Measurements from ENCODE around the gene C4BPA. TPM values are rescaled to one million over a fixed set of nuclear protein-coding genes. Genes with fewer than 3 reads are reported as not detected.
A peak's percentile ranks its signal among the peaks of the same experiment; 100 is the strongest.

The C4BPA gene
- total RNA-seq (2014; rRNA removed; shearing (Covaris generic)) = not detected in 2 replicates

GRCh38 chr1:207103892-207104373 lies at the start of gene C4BPA:
Gene C4BPA (plus strand): TSS chr1:207104233. CDS start chr1:207113026, 8,793 bp downstream.
- DNase-seq (ENCODE audit: low read depth) = no peak

- DNase-seq (ENCODE audit: low read depth) = no peak
Measured at GRCh38 chr1:207054491-207054890, 49.5 kb upstream of the C4BPA start.

GRCh38 chr1:207055386-207056001 lies 48.5 kb upstream of the C4BPA start:
- DNase-seq (ENCODE audit: low read depth) = no peak

GRCh38 chr1:207056673-207057072 lies 47.4 kb upstream of the C4BPA start:
- DNase-seq (ENCODE audit: low read depth) = no peak

DNA sequence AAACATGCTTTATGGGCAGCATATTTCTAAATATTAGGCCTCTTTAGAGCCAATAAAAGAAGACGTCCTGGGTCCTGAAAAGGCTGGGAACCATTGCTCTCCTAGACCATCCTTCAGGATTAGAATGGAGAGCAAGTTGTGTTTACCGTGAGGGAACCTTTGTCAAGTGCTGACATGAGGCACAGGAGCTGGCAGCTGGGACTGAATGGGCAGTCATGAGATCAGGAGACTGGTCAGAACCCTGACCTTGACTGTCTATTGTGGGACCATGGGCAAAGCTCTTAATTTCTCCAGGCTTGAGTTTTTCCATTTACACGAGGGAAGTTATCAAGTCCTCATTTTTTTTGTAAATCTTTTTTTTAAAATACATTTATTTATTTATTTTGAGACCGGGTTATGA lies 45.8 kb upstream of the C4BPA start:
- DNase-seq (ENCODE audit: low read depth) = no peak

DNA sequence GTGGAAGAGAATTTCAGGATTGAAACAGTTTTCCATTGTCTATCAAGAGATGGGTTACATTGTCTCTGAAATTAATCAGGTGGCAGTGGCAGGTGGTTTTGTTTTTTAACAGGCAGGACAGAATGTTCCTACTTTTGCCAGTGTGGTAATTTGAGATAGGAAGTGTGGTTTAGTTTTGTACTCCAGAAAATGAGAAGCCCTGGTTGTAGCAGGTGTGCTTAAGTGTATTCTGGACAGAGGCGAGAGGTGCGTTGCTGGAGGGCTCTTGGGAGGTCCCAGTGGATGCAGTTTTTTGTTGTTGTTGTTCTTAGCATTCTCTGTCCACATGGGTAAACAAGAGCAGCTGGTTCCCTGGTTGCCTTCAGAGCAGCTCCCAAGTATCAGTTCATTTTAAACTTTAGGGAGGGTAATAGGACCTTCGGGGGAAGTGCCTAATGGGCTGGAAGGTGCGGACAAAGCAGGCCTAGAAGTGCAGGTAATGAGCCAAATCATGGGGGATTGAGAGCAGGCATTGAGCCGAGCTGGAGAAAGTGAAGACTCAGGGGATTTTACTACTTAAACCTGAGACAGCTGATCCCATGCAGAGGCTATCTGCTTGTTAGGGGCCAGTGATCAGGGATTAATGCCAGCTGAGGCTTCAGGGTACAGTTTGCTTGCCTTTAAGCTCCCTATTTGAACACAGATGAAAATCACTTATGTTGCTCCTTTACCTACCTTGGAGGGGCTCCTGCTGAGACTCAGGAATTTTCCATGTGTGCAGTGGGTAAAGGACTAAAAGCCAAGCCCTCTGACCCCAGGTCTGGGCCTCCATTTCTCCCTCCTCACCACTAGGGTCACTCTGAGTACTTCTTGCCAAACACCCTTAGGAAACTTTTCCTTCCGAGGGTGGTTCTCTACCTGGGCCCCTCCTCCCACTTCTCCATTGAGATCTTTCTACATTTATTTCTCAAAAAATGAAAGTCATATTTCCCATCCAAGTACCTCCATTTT lies 44.9 kb upstream of the C4BPA start:
- DNase-seq (ENCODE audit: low read depth) = no peak

DNA sequence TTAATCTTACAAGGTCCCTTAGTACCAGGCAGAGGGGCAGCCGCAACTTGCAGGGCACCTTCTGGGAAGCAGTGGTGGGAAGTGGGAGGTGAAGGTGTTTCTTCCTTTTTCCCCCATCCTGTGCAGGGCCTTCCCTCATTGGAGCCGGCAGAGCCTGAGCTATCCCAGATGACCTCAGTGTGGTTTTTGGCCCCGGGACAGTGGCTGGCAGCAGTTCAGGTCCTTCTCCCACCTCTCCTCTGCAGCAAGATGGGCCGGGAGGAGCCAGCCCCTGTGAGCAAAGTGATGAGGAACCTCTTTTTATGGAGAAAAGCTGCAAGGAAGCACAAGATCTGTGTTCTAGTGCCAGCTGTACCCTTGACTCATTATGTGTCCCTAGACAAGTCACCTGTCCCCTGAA lies 44.2 kb upstream of the C4BPA start:
- no peak for DNase-seq (ENCODE audit: low read depth)

- no peak for DNase-seq (ENCODE audit: low read depth)
Measured at GRCh38 chr1:207060596-207060995, 43.4 kb upstream of the C4BPA start.

DNA sequence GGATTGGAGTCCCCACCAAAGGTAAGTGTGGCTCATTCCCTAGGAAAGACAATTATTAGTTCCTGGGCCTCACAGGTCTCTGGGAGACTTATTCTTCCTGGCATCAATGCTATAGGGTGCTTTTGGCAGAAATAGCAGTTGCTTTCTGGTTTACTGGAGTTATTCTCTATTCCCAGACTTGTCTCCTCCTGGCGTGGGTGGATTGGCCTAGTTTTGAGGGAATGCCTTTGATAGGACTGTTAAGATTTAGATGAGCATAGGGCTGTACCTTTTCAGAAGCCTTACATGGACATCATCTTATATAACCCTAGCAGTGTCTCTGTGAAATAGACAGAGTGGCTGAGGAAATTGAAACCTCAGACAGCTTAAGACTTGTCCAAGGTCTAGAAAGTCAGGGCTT lies 42.0 kb upstream of the C4BPA start:
- no peak for DNase-seq (ENCODE audit: low read depth)

- DNase-seq (ENCODE audit: low read depth) = no peak
Measured at GRCh38 chr1:207063014-207063413, 41.0 kb upstream of the C4BPA start.

- no peak for DNase-seq (ENCODE audit: low read depth)
Measured at GRCh38 chr1:207064561-207064960, 39.5 kb upstream of the C4BPA start.

DNA sequence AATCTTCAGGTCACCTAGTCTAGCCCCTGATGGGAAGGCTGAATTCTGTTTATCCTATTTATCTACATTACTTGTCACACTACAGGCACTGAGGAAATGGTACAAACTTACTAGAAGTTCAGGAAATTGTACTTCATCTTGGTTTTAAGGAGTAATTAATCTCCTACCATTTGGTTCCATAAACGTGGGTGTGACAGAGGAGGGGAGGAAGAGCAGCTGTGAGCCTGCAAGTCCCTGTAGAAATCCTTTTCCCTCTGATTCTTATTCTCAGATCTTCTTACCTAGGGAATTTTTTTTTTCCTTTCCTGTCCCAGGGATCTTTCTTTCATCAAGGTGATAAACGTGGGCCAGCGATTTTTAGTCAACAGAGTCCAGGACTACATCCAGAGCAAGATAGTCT lies 36.8 kb upstream of the C4BPA start:
- no peak for DNase-seq (ENCODE audit: low read depth)

DNA sequence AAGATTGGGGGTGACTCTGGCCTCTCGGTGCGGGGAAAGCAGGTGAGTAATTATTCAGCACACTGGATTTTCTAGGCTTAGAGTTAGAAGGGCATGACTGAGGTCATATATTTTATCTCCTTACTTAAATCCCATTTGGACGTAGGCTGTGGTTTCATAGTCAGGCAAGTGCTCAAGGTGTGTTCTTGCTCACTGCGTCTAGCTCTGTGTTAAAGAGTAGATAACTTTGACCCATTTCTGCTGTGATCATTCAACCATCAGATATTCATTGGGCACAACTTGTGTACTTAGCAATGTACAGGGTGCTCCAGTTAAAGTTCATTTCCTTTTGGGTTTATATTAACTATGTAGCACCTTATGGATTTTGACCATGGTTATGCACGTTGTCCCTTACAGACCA lies 36.4 kb upstream of the C4BPA start:
- no peak for DNase-seq (ENCODE audit: low read depth)

DNA sequence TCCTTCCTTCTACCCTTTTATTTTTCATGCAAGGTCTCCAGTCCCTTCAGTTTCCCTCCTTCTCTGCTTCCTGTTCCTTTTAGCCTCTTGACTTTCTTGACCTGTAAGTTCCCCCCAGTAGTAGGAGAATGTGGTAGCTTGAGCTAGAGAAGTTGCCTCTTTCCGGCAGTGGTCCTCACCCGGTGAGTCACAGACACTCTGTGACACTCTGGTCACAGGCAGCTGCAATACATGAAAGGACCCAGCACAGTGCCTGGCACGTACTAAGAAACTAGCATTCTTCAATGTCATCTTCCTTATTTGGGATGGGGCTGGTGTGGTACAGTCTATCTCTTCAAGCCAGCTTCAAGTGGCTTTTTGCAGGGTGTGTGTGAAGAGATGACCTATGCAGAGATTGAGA lies 35.0 kb upstream of the C4BPA start:
- DNase-seq (ENCODE audit: low read depth) = no peak

GRCh38 chr1:207069858-207070506 lies 34.1 kb upstream of the C4BPA start:
- no peak for DNase-seq (ENCODE audit: low read depth)

DNA sequence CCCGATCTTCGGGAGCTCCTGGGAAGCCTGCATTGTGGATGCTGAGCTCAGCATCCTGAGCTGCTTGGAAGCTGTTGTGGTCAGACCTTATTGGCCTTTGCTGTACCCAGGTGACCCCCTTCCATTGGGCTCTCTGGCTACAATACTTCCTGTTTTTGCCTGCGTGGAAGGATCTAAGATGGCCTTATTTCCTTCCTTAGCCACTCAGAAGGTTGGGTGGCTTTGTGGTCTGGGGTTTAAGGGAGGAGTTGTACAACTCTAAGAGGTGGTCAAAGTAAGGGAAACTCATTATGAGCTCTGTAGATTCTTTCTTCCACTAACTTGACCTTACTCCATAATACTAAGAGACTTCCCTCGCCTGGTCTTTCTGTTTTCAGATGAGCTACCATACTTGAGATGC lies 33.2 kb upstream of the C4BPA start:
- no peak for DNase-seq (ENCODE audit: low read depth)

- no peak for DNase-seq (ENCODE audit: low read depth)
Measured at GRCh38 chr1:207071426-207071825, 32.6 kb upstream of the C4BPA start.

DNA sequence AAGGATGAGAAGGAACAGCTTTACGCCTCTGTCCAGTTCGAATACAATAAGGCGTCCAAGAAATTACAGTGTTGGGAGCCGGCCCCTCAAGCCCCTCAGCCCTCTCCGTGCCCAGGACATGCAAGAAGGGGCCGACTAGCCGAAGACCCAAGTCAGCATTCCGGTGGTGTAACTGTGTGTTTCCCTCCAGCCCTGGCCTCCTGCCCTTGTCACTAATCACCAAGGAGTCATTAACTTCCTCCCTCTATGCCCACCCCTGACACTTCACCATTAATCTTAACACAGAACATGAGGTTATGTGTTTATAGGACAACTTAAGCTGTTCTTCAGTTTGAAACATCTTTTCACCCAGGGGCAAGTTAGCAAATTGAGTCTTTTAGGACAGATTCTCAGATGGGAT lies 31.8 kb upstream of the C4BPA start:
- no peak for DNase-seq (ENCODE audit: low read depth)

DNA sequence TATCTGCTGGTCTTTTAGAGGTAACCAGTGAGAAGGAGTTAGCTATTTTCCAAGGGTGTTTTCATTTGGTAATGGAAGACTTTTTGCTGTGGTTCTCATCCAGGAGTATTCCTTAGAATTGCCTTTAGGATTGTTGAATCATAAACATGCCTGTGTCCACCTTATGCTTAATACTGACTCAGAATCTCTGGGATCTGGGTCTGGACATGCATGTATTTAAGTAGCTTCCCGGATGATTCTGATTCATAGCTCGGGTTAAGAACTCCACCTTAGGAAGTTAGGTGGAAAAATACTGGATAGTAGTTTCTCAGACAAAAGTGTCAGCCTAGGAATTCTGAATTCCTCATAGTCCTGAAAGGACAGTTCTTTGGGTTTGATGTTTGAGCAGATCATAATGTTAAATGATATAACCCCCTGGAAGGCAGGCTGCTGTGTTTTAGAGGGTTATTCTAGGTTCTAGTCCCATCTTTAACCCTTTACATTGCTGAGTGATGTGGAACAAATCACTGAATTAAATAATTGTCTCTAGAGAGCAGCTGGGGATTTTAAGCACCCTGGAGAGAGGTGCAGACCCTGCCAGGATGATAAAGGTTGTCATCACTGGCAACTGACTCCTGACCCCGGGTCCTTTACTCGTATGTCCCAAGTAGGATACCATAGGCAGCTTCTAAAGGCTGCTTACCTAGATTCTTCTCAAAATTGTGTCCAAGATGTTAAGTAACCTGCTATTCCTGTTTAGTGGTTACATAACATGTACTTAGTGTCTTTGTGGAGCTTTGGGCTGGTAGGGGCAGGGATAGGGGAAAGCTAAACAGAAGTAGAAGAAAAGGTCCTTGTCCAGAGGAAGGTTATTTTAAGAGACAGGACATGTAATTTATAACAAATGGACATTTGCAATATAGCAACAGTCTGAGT lies 29.9 kb upstream of the C4BPA start:
- DNase-seq (ENCODE audit: low read depth) = peak; percentile 25

DNA sequence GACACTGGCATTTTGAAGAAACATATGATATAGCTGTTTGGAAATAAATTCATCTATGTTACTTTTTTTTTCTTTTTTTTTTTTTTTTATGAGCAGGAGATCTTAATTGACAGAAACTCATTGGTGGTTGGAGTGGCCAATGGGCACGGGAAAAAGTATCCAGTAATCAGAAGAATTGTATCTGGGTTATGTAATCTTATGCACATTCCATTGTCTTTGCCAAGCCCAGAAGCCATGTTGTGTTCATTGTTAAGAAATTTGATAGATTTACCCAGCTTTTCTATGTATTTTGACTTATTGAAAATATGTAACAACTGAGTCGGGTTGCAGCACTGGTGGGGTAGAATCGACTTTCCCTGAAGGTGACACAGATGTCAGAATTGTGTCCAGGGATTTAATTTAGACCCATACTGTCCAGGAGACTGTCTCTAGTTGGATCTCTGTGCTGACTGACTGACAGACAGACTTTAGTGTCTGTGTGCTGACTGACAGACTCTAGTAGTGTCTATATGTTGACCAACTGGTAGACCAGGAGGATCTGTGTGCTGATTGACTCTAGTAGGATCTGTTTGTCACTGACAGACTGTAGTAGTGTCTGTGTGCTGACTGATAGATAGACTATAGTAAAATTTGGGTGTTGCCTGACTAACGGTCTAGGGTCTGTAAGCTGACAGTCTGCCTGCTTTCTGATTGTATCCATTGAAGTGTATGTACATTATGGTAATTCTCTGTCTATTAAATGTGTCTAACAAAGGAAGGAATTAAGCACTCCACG lies 27.7 kb upstream of the C4BPA start:
- no peak for DNase-seq (ENCODE audit: low read depth)

DNA sequence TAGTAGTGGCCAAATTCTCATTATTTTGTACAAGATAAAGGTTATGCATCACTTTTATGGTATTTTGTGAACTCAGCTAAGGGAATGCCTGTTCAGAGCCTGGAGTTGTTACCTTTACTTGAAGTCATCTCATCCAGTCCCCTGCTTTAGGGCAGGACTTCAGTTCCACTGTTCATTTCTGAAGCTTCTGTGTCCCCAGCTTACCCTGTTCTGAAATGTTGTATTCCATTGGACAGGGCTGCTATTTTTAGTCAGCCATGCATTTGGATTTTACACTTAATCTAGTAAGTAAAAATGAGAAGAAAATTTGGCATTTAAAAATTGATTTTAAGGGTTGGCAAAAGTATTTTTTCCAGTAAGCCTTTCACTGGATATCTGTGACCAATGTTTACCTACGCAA lies 27.0 kb upstream of the C4BPA start:
- DNase-seq (ENCODE audit: low read depth) = no peak

Measured in RPMI7951 (cell line).